ENCODE data around the gene CNOT1.

GRCh38 chr16:58654560-58655214 is 25.1 kb upstream of the CNOT1 start:
- TF ChIP-seq CTCF (IDR thresholded peaks at IDR 0.05; ENCODE audit: low read depth, low read length) (no peak), POLR2A (IDR thresholded peaks at IDR 0.05; ENCODE audit: extremely low read depth, insufficient read length) (no peak), MYC (IDR thresholded peaks at IDR 0.05; ENCODE audit: low read depth, low read length) (no peak), MAX (IDR thresholded peaks at IDR 0.05; ENCODE audit: low read depth, low read length) (no peak)

Measured in NB4 (cell line).